Endometrial microvascular endothelial cells (primary cell): ENCODE data around the gene STKLD1. TPM values are rescaled to one million over a fixed set of nuclear protein-coding genes. Genes with fewer than 3 reads are reported as not detected.

Experiments used
- in situ Hi-C: cut with HindIII; loops from 2 replicates; pipeline ENCODE4 v1.10.0; 2017; ENCODE audit warnings: low sequenced_read_pairs, low pct_unique_long_range_greater_than_20kb; ENCODE audit errors: inconsistent ontology term
- total RNA-seq: library from RNA; depleted of rRNA; stranded (reverse); fragments of >200 nt; gene quantifications from one replicate; pipeline ENCODE4 v1.2.3, GENCODE V29; 2015; ENCODE audit errors: inconsistent ontology term

Gene STKLD1
- total RNA-seq, 1 donor from 2014 or later: 0.19 TPM

GRCh38 chr9:133359399-133360175, 16.6 kb upstream of the STKLD1 start:
- in situ Hi-C loops: no loop called here

GRCh38 chr9:133360400-133361393, 15.5 kb upstream of the STKLD1 start:
- in situ Hi-C loops: no loop called here

DNA sequence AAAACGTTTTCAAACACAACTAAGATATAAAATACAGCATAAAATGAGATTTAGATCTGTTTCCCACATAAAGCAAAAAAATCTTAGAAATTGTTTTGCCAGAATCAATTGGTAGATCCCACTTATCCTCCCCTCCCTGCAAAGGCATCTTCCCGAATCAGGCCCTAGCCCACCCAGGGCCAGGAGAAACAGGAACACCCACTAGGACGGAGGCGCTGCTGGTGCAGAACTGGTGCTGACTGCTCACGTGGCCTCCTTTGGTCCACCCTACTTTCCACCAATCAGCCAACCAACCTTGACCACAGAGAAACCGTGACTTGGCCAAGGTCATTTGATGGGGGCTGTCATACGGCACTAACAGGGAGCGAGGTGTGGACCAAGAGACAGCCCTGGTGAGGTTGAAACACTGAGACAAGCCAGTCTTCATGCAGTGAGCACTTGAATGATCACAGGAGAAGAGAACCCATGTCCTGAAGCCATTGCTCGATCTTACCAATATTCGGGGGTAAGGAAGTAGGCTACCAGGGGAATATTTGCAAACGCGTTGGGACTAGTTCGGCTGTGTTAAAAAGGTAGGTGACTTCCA, 14.6 kb upstream of the STKLD1 start:
- in situ Hi-C loops: no loop called here

- in situ Hi-C loops: no loop called here
Observed at GRCh38 chr9:133362359-133363044, 13.7 kb upstream of the STKLD1 start.

GRCh38 chr9:133366435-133366834, 9.7 kb upstream of the STKLD1 start:
- in situ Hi-C loops: no loop called here

GRCh38 chr9:133367221-133367620, 8.9 kb upstream of the STKLD1 start:
- in situ Hi-C loops: no loop called here

DNA sequence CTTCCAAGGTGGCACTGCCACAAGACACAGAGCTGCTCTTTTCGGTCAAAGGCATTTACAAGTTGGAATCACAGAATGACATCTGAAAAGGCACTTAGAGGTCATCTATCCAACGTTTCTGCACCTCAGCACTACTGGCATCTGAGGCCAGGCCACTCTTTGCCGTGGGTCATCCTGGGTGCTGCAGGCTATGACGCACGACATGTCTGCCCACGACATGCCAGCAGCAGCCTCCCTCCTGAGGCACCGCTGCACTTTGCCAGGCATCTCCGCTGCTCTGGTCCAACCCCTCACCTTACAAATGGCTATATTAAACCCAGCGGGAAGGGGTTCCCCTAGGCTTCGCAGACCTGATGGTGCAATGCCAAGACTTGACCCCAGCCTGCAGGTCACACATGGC, 8.4 kb upstream of the STKLD1 start:
- in situ Hi-C loops: no loop called here

- in situ Hi-C loops: no loop called here
Observed at GRCh38 chr9:133368249-133368881, 7.8 kb upstream of the STKLD1 start.

GRCh38 chr9:133369422-133369821, 6.7 kb upstream of the STKLD1 start:
- in situ Hi-C loops: no loop called here

- in situ Hi-C loops: no loop called here
Observed at GRCh38 chr9:133369933-133370332, 6.2 kb upstream of the STKLD1 start.

GRCh38 chr9:133370685-133371084, 5.5 kb upstream of the STKLD1 start:
- in situ Hi-C loops: no loop called here

GRCh38 chr9:133371261-133371711, 4.9 kb upstream of the STKLD1 start:
- in situ Hi-C loops: no loop called here

DNA sequence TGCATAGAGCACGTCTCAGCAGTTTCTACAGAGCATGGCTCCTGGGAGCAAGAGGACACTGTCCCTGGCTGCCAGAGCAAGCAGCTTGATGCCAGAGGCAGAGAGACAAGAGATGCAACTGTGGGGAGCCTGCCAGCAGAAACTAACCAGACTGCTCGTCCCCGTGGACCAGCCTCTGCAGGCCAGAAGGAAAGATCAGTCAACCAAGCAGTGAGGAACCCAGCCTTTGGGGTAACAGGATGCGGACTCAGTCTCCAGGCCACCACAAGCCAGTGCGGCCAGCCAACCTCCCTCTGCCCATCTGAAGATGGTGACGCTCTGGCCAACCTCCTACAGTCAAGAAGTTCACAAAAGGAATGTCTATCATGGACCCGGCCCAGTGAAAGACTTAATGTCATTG, 4.0 kb upstream of the STKLD1 start:
- in situ Hi-C loops: no loop called here

DNA sequence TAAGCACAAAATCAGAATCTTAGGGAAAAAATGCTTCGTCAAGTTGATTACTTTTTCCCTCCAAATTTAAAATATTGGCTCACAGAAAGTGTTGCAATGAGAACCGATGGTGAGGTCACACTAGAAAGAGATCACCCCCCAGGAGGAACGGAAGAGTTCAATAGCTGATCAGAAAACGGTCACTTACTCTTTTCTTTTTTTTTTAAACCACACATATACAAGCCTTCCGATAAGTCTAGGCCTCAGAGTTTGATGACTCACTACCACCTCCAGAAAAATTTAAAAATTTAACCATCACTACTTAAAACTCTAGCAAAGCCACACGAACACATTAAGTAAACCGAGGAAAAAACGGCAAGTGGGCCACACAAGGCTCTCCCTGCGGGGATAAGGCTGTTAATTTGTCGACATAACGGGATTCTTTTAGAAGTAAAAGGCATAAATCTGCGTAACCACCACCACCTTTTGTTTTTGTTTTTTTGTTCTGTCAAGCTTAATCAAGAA, 1.5 kb upstream of the STKLD1 start:
- in situ Hi-C loops: loop anchor here (5.0 kb wide), 1 partner anchor 43 kb away; the partner anchor contains the start of gene REXO4

GRCh38 chr9:133375116-133375723, 946 bp upstream of the STKLD1 start:
- in situ Hi-C loops: loop anchor here (5.0 kb wide), 1 partner anchor 42 kb away; the partner anchor contains the start of gene REXO4

- in situ Hi-C loops: loop anchor here (5.0 kb wide), 1 partner anchor 40 kb away; the partner anchor contains the start of gene REXO4
Observed at GRCh38 chr9:133377280-133377679, 1.1 kb downstream of the STKLD1 start.

DNA sequence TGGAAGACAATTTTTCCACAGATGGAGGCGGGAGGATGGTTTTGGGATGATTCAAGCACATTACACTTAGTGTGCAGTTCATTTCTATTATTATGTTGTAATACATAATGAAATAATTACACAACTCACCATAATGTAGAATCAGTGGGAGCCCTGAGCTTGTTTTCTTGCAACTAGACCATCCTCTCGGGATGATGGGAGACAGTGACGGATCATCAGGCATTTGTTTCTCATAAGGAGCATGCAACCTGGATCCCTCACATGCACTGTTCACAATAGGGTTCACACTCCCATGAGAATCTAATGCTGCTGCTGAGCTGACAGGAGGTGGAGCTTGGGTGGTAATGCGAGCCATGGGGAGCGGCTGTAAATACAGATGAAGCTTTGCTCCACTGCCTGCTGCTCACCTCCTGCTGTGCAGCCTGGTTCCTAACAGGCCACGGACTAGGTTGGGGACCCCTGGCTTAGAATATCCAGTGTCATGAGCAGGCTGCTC, 1.6 kb downstream of the STKLD1 start:
- in situ Hi-C loops: loop anchor here (5.0 kb wide), 1 partner anchor 40 kb away; the partner anchor contains the start of gene REXO4
